HG03442 (cell line): ENCODE measurements around the gene HPSE2.

Source experiments
- ATAC-seq: cut with Tn5 transposase; IDR thresholded peaks from one replicate; pipeline ENCODE4 v1.9.1; 2021; ENCODE audit warnings: mild to moderate bottlenecking, moderate library complexity; ENCODE audit not compliant: unreplicated experiment

The HPSE2 gene

GRCh38 chr10:98855403-98856189 is 380.1 kb downstream of the HPSE2 start:
- ATAC-seq, result no peak

- no peak for ATAC-seq
These were observed 383.0 kb downstream of the HPSE2 start for GRCh38 chr10:98852686-98853085.

- ATAC-seq, result no peak
These were observed 387.3 kb downstream of the HPSE2 start for GRCh38 chr10:98848361-98848760.

- no peak for ATAC-seq
These were observed 388.9 kb downstream of the HPSE2 start for GRCh38 chr10:98846787-98847186.

- no peak for ATAC-seq
These were observed 402.1 kb downstream of the HPSE2 start for GRCh38 chr10:98833542-98833941.

- no peak for ATAC-seq
These were observed 402.9 kb downstream of the HPSE2 start for GRCh38 chr10:98832738-98833137.

GRCh38 chr10:98832196-98832595 is 403.5 kb downstream of the HPSE2 start:
- ATAC-seq, result no peak

- ATAC-seq, result no peak
These were observed 404.3 kb downstream of the HPSE2 start for GRCh38 chr10:98831391-98831790.

- ATAC-seq, result no peak
These were observed 409.9 kb downstream of the HPSE2 start for GRCh38 chr10:98825741-98826140.

- ATAC-seq, result no peak
These were observed 418.3 kb downstream of the HPSE2 start for GRCh38 chr10:98817396-98817795.

GRCh38 chr10:98815039-98815885 is 420.4 kb downstream of the HPSE2 start:
- no peak for ATAC-seq

- no peak for ATAC-seq
These were observed 421.2 kb downstream of the HPSE2 start for GRCh38 chr10:98814470-98814869.

- ATAC-seq, result no peak
These were observed 427.3 kb downstream of the HPSE2 start for GRCh38 chr10:98808282-98808892.

- ATAC-seq, result no peak
These were observed 435.4 kb downstream of the HPSE2 start for GRCh38 chr10:98800263-98800662.

- ATAC-seq, result no peak
These were observed 440.2 kb downstream of the HPSE2 start for GRCh38 chr10:98795467-98795866.

GRCh38 chr10:98790817-98791216 is 444.8 kb downstream of the HPSE2 start:
- no peak for ATAC-seq

- no peak for ATAC-seq
These were observed 457.3 kb downstream of the HPSE2 start for GRCh38 chr10:98778277-98778759.

- no peak for ATAC-seq
These were observed 477.2 kb downstream of the HPSE2 start for GRCh38 chr10:98758463-98758862.

- ATAC-seq, result no peak
These were observed 487.4 kb downstream of the HPSE2 start for GRCh38 chr10:98748298-98748697.

- ATAC-seq, result no peak
These were observed 490.0 kb downstream of the HPSE2 start for GRCh38 chr10:98745645-98746044.

GRCh38 chr10:98720551-98720950 is 515.1 kb downstream of the HPSE2 start:
- no peak for ATAC-seq
